BJ (cell line): ENCODE results near the gene TTC24. TPM values are rescaled to one million over a fixed set of nuclear protein-coding genes. Genes with fewer than 3 reads are reported as not detected.
"Not testable (repeated sequence)": the region's sequence is repeated elsewhere in the genome, so short reads cannot be mapped to it uniquely, and the experiment has no call there.

Experiments
- CTCF ChIA-PET: fragments of 350-600 bp; formaldehyde crosslinking; extraction: SDS; loops from one replicate; lab custom pipeline; 2021; ENCODE audit warnings: antibody characterized with exemption, inconsistent platforms; lab: Yijun Ruan, JAX
- POLR2A ChIA-PET: fragments of 300-600 bp; sonication (Branson Sonifier 250); formaldehyde crosslinking; extraction: SDS; loops from one replicate; lab custom pipeline; 2021; ENCODE audit warnings: antibody characterized with exemption; lab: Charles Lee
- DNase-seq: peaks from one replicate; pipeline ENCODE4 v3.0.0-alpha.2; 2011; ENCODE audit warnings: low read depth
- H3K27me3 ChIP-seq: 2 replicates; pipeline ENCODE4 v1.6.0; 2011; ENCODE audit warnings: low read length; ENCODE audit not compliant: control insufficient read depth, insufficient read depth
- H3K36me3 ChIP-seq: 2 replicates; pipeline ENCODE4 v1.5.1; 2011; ENCODE audit warnings: low read length; ENCODE audit not compliant: control insufficient read depth, insufficient read depth
- H3K4me3 ChIP-seq: 2 replicates; pipeline ENCODE4 v1.5.1; 2011; ENCODE audit warnings: low read depth, mild to moderate bottlenecking, control low read depth, low read length
- polyA plus RNA-seq: library from polyadenylated mRNA; depleted of rRNA; stranded (reverse); fragments of >200 nt; gene quantifications from 2 replicates; pipeline ENCODE4 v1.2.3, GENCODE V29; 2011
- TF ChIP-seq, protein P1 (sequence below): IDR thresholded peaks from 2 replicates; pipeline ENCODE4 v1.5.1; 2011; ENCODE audit warnings: low read depth, mild to moderate bottlenecking, control low read depth, inconsistent platforms, low read length, moderate library complexity; ENCODE audit not compliant: insufficient read depth

TTC24 gene
- polyA plus RNA-seq, 1 experiment = not detected

GRCh38 chr1:156549831-156550230 is 29.7 kb upstream of the TTC24 start:
- no peaks in the 10 kb centered on the region for H3K27me3 ChIP-seq
- no peak for DNase-seq
- no peak overlapping the region for H3K4me3 ChIP-seq
- H3K36me3 ChIP-seq = peaks cover 1% of the 10 kb centered on the region
- TF ChIP-seq, protein P1, sequence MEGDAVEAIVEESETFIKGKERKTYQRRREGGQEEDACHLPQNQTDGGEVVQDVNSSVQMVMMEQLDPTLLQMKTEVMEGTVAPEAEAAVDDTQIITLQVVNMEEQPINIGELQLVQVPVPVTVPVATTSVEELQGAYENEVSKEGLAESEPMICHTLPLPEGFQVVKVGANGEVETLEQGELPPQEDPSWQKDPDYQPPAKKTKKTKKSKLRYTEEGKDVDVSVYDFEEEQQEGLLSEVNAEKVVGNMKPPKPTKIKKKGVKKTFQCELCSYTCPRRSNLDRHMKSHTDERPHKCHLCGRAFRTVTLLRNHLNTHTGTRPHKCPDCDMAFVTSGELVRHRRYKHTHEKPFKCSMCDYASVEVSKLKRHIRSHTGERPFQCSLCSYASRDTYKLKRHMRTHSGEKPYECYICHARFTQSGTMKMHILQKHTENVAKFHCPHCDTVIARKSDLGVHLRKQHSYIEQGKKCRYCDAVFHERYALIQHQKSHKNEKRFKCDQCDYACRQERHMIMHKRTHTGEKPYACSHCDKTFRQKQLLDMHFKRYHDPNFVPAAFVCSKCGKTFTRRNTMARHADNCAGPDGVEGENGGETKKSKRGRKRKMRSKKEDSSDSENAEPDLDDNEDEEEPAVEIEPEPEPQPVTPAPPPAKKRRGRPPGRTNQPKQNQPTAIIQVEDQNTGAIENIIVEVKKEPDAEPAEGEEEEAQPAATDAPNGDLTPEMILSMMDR = no peak
- ChIA-PET POLR2A (no interaction called here), CTCF (interaction anchor here (1.5 kb wide), 1 partner anchor 164 kb away, joined by 3 read pairs; no protein-coding TSS in a partner anchor)

DNA sequence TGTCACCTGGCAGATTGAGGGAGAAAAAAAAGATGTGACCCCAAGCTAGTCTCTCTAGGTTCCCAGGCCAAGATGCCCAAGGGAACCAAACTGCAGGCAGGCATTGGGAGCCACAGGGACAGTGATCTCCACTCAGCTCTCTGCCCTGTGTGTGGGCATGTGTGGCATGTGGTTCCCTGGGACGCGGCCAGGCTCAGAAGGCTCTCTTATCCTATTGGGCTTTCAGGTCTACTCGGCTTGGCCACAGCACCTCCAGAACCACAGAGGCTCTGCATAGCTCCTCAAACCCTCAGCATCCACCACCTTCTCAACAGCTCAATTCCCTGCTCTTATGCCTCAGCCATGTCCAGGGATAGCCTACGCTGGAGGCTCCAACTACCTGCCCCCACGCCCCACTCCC is 29.2 kb upstream of the TTC24 start:
- ChIA-PET CTCF (no interaction called here), POLR2A (no interaction called here)
- H3K36me3 ChIP-seq = peaks cover 1% of the 10 kb centered on the region
- H3K4me3 ChIP-seq = no peak overlapping the region
- no peaks in the 10 kb centered on the region for H3K27me3 ChIP-seq
- TF ChIP-seq, protein P1 = no peak
- DNase-seq = no peak

DNA sequence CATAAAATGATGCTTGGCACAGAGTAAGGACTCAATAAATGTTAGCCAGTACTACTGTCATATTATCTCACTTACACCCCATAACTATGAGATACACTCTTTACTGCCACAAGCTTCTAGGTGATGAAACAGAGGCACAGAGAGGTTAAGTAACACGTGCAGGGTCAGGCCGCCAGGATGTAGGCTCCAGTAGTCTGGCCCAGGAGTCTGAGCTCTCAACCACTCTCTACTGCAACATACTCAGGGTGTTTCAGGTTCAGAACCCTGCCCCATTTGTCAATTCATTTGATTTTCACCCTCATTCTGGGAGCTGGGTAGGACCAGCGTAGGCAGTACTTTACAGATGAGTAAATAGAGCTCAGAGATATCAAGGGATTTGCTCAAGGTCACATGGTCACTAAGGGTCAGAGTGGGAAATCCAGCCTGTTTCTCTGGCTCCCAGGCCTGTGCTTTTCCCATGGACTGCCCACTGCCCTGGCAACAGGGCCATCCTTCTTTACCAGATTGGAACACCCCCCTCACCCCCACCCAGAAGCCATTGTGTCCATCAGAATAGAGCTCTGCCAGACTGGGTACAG is 28.4 kb upstream of the TTC24 start:
- DNase-seq = no peak
- Histone ChIP-seq H3K36me3 (peaks cover 2% of the 10 kb centered on the region), H3K4me3 (no peak overlapping the region), H3K27me3 (no peaks in the 10 kb centered on the region)
- TF ChIP-seq, protein P1 = no peak
- POLR2A ChIA-PET = no interaction called here
- CTCF ChIA-PET = interaction anchor here (2.4 kb wide), 1 partner anchor 9 kb away, joined by 8 read pairs; no protein-coding TSS in a partner anchor

GRCh38 chr1:156551869-156552268 is 27.7 kb upstream of the TTC24 start:
- ChIA-PET CTCF (interaction anchor here (2.4 kb wide), 1 partner anchor 10 kb away, joined by 8 read pairs; no protein-coding TSS in a partner anchor), POLR2A (no interaction called here)
- TF ChIP-seq, protein P1 = no peak
- Histone ChIP-seq H3K4me3 (no peak overlapping the region), H3K36me3 (peaks cover 4% of the 10 kb centered on the region), H3K27me3 (no peaks in the 10 kb centered on the region)
- no peak for DNase-seq

DNA sequence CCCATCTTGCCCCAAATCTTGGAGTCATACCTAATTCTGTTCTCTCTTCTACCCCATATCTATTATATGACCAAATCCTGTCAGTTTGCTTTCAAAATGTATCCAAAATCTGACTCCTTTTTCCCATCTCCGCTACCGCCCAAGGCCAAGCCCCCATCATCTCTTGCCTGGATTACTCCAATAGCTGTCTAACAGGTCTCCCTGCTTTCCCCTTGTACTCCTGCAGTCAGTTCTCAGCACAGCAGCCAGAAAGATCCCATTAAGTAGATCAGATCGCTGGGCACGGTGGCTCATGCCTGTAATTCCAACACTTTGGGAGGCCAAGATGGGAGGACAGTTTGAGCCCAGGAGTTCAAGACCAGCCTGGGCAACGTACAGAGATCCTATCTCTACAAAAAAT is 27.0 kb upstream of the TTC24 start:
- TF ChIP-seq, protein P1 = no peak
- Histone ChIP-seq H3K36me3 (peaks cover 4% of the 10 kb centered on the region), H3K4me3 (no peak overlapping the region), H3K27me3 (no peaks in the 10 kb centered on the region)
- ChIA-PET CTCF (interaction anchor here (1.1 to 2.4 kb wide), 2 partner anchors 10 to 72 kb away, joined by 3 to 8 read pairs; no protein-coding TSS in a partner anchor), POLR2A (no interaction called here)
- DNase-seq = no peak

- H3K36me3 ChIP-seq, H3K27me3 ChIP-seq, POLR2A ChIA-PET, H3K4me3 ChIP-seq, DNase-seq: not testable (repeated sequence)
- CTCF ChIA-PET = interaction anchor here (1.1 to 2.4 kb wide), 2 partner anchors 11 to 72 kb away, joined by 3 to 8 read pairs; no protein-coding TSS in a partner anchor
Observed at GRCh38 chr1:156552937-156553336, 26.6 kb upstream of the TTC24 start.
